ENCODE measurements around the gene ATP11A.
"Not testable (repeated sequence)": the region's sequence is repeated elsewhere in the genome, so short reads cannot be mapped to it uniquely, and the experiment has no call there.

ATP11A gene

DNA sequence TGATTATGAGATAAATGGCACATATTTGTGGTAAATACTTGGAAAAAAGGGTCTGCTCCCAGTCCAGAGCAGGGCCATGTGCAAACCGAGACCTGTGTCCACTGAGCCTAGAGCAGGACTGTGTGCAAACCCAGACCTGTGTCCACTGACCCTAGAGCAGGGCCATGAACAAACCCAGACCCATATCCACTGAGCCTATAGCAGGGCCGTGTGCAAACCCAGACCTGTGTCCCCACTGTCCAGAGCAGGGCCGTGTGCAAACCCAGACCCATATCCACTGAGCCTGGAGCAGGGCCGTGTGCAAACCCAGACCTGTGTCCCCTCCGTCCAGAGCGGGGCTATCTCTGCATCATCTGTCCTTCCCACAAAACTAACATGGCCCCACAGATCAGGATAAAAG is 136.0 kb downstream of the ATP11A start:
- no peak for DNase-seq

- no peak for DNase-seq
These were observed 136.7 kb downstream of the ATP11A start for GRCh38 chr13:112826565-112826964.

DNA sequence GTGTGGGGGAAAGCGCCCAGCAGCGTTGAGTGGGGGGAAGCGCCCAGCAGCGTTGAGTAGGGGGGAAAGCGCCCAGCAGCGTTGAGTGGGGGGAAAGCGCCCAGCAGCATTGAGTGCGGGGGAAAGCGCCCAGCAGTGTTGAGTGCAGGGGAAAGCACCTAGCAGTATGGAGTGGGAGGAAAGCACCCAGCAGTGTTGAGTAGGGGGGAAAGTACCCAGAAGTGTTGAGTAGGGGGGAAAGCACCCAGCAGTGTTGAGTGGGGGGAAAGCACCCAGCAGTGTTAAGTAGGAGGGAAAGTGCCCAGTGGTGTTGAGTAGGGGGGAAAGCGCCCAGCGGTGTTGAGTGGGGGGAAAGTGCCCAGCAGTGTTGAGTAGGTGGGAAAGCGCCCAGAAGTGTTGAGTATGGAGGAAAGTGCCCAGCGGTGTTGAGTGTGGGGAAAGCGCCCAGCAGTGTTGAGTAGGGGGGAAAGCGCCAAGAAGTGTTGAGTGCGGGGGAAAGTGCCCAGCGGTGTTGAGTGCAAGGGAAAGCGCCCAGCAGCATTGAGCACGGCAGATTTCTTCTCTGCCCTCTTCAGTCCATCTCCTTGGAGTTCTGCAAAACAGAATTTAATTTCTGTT is 138.4 kb downstream of the ATP11A start:
- no peak for DNase-seq

DNA sequence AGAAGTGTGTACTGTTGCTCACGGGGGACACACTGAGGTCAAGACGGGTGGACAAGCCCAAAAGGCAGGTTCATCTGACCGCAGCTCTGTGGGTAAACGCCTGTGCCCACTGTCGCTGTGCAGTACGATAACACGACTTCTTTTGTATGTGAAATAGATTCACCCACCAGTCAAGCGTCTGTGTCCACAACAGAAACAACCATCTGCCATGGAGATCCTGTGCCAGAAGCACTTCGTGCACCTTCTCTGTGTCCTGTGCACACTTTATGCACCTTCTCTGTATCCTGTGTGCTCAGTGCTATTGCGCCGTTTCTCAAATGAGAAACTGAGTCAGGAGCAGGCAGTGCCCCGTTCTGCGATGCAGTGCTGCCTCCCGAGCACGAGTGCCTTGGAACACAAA is 138.9 kb downstream of the ATP11A start:
- no peak for DNase-seq

GRCh38 chr13:112831196-112831595 is 141.4 kb downstream of the ATP11A start:
- DNase-seq: no peak

GRCh38 chr13:112831801-112832200 is 142.0 kb downstream of the ATP11A start:
- DNase-seq: no peak

GRCh38 chr13:112832811-112833210 is 143.0 kb downstream of the ATP11A start:
- DNase-seq: no peak

- DNase-seq: no peak
These were observed 143.9 kb downstream of the ATP11A start for GRCh38 chr13:112833551-112834257.

GRCh38 chr13:112835344-112835743 is 145.5 kb downstream of the ATP11A start:
- DNase-seq: no peak

GRCh38 chr13:112835796-112836195 is 146.0 kb downstream of the ATP11A start:
- DNase-seq: no peak

- no peak for DNase-seq
These were observed 147.1 kb downstream of the ATP11A start for GRCh38 chr13:112836940-112837339.

DNA sequence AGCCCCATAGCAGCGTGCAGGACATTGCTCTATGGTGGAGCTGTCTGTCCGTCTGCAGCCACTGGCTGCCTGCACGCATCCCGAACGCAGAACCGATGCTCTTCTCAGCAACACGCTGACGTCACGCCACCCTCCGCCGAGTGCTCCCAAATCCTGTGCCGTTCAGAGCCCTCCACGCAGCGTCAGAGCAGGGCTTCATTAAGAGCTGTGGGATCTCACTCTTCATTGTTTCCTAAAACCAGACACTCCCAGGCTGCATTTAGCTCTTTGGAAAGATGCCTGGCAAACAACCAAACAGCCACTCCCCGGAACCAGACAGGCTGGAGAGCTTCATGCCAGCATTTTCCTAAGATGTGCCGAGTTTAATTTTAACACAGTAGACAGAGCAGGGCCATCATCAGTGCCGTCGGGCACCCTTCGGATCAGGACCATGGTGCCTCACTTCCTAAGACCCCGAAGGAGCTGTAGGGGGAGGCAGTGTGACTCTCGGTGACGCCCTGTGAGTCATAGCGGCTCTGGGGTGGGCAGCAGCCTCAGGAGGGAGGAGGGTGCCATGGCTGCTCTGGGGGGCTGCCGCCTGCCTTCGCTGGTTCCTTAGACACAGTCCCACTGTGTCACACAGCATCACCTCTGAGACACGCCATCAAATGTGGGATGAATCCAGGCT is 147.7 kb downstream of the ATP11A start:
- no peak for DNase-seq

DNA sequence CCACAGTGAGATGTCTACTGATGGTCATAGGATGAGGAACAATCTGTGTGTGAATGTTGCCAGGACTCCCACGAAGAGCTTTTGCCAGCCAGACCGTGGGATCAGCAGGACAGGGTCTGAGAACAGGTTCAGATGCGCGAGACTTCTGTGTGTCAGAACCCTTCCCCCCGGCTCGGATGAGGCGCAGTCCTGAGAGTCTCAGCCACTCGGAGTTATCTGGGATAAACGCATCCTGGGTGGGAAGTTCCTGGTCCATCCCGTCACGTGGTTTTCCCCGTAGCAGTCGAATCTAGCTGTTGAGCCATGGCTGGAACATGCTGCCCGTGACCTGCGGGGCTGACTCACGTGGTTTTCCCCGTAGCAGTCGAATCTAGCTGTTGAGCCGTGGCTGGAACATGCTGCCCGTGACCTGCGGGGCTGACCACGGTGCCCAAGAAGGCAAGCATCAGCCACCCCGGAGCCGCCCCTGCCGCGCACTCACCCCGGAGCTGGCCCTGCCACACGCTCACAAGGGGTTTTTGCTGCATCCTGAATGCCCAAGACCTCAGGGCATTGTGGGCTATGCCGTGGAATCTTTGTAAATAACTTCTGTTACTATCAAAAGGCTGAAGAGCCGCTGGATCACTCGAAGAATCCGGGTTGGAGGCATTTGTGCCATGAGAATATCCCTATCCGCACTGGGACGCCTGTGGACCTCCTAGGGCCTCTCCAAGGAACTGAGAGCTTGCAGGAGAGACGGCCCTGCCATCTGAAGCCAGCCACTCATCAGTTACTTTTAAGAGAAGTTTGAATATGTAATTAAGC is 148.4 kb downstream of the ATP11A start:
- no peak for DNase-seq

- no peak for DNase-seq
These were observed 148.9 kb downstream of the ATP11A start for GRCh38 chr13:112838842-112839117.

DNA sequence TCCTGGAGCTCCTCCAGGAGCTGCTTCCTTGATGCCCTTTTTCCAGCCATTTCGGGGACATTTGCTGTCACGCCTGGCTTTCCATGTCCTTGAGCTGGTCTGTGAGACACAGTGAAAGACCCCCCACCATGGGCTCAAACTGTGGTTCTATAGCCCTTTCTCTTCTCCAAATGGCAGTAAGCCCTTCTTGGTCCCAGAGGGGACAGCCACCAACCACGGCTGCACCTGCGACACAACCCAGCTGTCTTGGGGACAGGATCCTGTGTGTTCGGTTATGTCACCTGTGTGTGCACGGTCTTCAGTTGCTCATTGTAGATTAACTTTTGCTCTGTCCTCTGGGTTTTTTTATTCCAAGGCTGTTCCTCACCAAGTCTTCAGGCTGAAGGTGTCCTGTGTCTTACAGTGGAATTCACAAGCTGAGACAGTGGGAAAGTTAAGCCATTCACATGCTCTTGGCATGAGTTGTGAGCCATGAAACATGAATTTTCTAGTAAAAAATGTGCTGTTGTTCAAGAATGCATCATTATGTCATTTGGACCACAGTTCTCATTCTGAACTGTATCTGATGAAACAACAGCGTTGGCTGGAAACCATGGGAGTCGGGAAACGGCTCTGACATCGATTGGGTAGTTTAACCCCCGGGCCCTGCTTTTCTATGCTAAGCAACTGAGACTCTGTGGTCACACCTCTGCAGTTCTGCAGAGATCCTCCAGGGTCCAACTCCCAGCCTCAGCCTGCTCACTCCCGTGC is 149.7 kb downstream of the ATP11A start:
- no peak for DNase-seq

DNA sequence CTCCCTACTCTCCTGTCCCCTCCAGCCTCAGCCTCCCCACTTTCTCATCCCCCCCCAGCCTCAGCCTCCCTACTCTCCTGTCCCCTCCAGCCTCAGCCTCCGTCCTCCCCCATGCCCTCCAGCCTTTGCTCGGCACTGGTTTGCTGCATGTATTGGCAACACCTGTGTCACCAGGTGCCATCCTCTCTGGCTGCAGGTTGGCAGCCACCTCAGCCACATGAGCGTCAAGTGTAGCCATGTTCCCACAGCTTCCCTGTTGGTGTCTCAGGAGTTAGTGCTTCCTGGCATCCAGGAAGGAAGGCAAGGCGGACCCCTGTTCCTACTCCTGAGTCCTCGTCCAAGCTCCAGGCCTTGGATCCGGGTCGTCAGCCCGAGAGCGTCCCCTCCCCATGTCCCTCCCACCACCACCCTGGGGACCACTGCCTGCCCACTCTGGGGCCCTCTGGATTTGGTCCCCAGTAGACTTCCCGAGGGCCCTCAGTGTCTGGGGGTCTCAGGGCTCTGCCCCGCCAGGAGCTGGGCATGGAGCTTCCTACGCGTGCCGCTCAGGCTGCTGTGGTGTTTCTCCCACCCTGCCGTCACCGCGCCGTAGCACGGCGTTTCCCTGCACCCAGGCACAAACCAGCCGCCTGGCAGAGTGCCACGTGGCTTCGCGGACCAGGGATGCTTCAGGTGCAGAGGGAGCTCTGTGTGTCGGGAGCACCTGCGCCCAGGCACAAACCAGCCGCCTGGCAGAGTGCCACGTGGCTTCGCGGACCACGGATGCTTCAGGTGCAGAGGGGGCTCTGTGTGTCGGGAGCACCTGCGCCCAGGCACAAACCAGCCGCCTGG is 150.8 kb downstream of the ATP11A start:
- DNase-seq: no peak

DNA sequence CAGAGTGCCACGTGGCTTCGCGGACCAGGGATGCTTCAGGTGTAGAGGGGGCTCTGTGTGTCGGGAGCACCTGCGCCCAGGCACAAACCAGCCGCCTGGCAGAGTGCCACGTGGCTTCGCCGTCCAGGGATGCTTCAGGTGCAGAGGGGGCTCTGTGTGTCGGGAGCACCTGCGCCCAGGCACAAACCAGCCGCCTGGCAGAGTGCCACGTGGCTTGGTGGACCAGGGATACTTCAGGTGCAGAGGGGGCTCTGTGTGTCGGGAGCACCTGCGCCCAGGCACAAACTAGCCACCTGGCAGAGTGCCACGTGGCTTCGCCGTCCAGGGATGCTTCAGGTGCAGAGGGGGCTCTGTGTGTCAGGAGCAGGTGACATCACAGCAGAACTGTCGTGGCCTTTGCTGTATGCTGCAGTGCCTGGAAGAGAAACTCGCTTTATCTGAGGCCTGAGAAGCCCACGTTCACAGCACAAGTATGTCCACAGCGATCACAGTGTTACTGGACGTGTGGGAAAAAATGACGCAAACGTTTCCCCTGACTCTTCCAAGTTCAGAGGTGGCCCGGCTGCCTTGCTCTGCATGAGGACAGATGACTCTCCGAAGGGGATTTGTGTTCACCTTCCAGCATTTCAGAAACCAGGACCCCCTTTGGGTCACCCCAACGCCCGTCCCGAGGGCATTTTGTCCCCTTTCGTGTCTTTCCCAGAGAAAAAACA is 151.6 kb downstream of the ATP11A start:
- DNase-seq: not testable (repeated sequence)

- no peak for DNase-seq
These were observed 152.6 kb downstream of the ATP11A start for GRCh38 chr13:112842343-112842856.

GRCh38 chr13:112842931-112843391 is 153.1 kb downstream of the ATP11A start:
- no peak for DNase-seq

DNA sequence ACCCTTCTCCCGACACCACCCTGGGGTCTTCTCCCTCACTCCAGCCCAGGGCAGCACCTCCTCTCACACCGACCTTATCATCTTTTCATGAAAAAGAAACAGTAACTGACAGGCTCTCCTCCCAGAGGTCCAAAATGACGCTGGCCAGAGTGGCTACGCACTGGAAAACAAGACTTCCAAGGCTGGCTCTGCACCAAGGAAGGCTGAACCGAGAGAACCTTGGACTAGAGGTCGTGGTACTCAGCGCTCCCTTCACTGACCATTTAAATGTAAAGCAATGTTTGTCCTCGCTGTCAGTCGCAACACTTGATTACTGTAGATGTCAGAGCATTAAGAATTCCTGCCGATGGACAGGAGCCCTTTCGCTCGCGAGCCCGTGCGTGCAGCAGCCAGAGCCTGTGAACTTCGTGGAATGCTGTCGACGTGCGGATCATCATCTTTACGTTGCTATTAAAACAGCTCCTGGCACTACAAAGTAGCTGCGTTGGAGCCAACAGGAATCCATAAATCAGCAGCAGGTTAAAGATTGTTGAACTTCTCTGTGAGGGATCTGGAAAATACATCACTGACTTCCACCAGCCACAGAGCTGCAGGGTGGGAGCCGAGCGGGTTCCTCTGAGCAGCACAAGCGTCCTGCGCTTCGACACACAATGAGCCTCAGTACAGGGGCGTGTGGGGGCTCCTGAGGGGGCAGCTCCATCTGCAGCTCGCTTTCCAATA is 153.7 kb downstream of the ATP11A start:
- DNase-seq: no peak

Measured in NCI-H446 treated with DMSO at 0.1 percent for 48 hours (cell line).